Loucy (cell line): ENCODE data around the gene RCAN3.

Experiments used
- H2AFZ ChIP-seq: fragments of 200-600 bp; sonication (generic); 2 replicates; pipeline ENCODE4 v1.6.0; 2016; ENCODE audit warnings: antibody characterized with exemption, mild to moderate bottlenecking, low read length, moderate library complexity
- H3F3A ChIP-seq: fragments of 200-600 bp; 2 replicates; pipeline ENCODE4 v1.6.0; 2016; ENCODE audit warnings: antibody characterized with exemption, low read depth, mild to moderate bottlenecking
- H3K27me3 ChIP-seq: fragments of 200-600 bp; sonication (generic); 2 replicates; pipeline ENCODE4 v1.6.1; 2014; ENCODE audit warnings: low read length, mild to moderate bottlenecking; ENCODE audit not compliant: insufficient read depth, poor library complexity, severe bottlenecking
- H3K36me3 ChIP-seq: fragments of 200-600 bp; sonication (generic); 2 replicates; pipeline ENCODE4 v1.6.1; 2016; ENCODE audit warnings: low read length; ENCODE audit not compliant: insufficient read depth
- H3K4me1 ChIP-seq: fragments of 200-600 bp; sonication (generic); 2 replicates; pipeline ENCODE4 v1.5.1; 2014; ENCODE audit warnings: low read length, mild to moderate bottlenecking; ENCODE audit not compliant: insufficient read depth, poor library complexity, severe bottlenecking
- H3K4me2 ChIP-seq: fragments of 200-600 bp; sonication (generic); 2 replicates; pipeline ENCODE4 v1.6.0; 2014; ENCODE audit warnings: antibody characterized with exemption, low read length, low read depth, mild to moderate bottlenecking; ENCODE audit not compliant: poor library complexity, severe bottlenecking
- H3K4me3 ChIP-seq: fragments of 200-600 bp; sonication (generic); 2 replicates; pipeline ENCODE4 v1.5.1; 2014; ENCODE audit warnings: low read length, mild to moderate bottlenecking, mixed read lengths; ENCODE audit not compliant: poor library complexity, severe bottlenecking
- H3K79me2 ChIP-seq: fragments of 200-600 bp; sonication (generic); 2 replicates; pipeline ENCODE4 v1.6.1; 2014; ENCODE audit warnings: low read length; ENCODE audit not compliant: insufficient read depth
- H3K9ac ChIP-seq: fragments of 200-600 bp; sonication (generic); 2 replicates; pipeline ENCODE4 v1.6.0; 2014; ENCODE audit warnings: mild to moderate bottlenecking, low read depth, low read length, moderate library complexity; ENCODE audit not compliant: poor library complexity, severe bottlenecking
- H3K9me2 ChIP-seq: fragments of 200-600 bp; sonication (generic); replicated peaks from 2 replicates; pipeline ENCODE4 v1.6.1; 2016; ENCODE audit warnings: low read depth, low read length, mixed read lengths
- H3K9me3 ChIP-seq: fragments of 200-600 bp; sonication (generic); 2 replicates; pipeline ENCODE4 v1.6.1; 2014; ENCODE audit warnings: mild to moderate bottlenecking, antibody characterized with exemption, low read length, low read depth; ENCODE audit not compliant: insufficient read depth
- H4K20me1 ChIP-seq: fragments of 200-600 bp; sonication (generic); 2 replicates; pipeline ENCODE4 v1.6.0; 2014; ENCODE audit warnings: antibody characterized with exemption, low read length, mild to moderate bottlenecking; ENCODE audit not compliant: insufficient read depth, poor library complexity, severe bottlenecking
- EZH2phosphoT487 ChIP-seq: fragments of 200-600 bp; IDR thresholded peaks from 2 replicates; pipeline ENCODE4 v1.6.1; 2018; ENCODE audit warnings: antibody characterized with exemption, mild to moderate bottlenecking, moderate library complexity, borderline replicate concordance
- TF ChIP-seq, protein P1 (sequence below): fragments of 200-600 bp; sonication (generic); conservative IDR thresholded peaks from 2 replicates; pipeline ENCODE4 v1.5.1; 2014; ENCODE audit warnings: mild to moderate bottlenecking, antibody characterized with exemption, low read length

RCAN3 gene

DNA sequence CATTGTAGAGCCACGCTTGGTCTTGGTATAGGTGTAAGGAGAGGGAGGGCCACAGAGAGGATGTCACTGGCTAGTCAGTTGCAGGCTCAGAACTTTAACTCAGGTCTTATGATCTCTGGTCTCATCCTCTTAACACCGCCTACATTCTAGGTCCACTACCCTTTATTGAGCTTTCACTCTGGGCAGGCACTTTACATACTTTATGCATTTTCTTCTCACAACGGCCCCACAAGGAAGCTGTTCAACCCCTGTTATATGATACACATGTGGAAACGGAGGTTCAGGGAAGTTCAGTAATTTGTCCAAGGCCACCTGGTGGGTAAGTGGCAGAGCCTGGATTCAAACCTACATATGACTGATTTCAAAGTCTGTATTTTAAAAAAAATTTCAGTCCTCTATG, 25.3 kb upstream of the RCAN3 start:
- Histone ChIP-seq H3K27me3 (no peaks in the 10 kb centered on the region), H3F3A (peaks cover 5% of the 10 kb centered on the region; the same call in 1 of the 2 replicates), H3K79me2 (no peaks in the 10 kb centered on the region), H3K9ac (no peak overlapping the region), H2AFZ (no peak overlapping the region), H3K9me2 (no peaks in the 10 kb centered on the region), H3K4me3 (no peak overlapping the region), H3K36me3 (no peaks in the 10 kb centered on the region), H4K20me1 (no peaks in the 10 kb centered on the region), H3K4me2 (no peak overlapping the region), H3K9me3 (no peaks in the 10 kb centered on the region), H3K4me1 (peaks cover 38% of the 10 kb centered on the region)
- no peak for TF ChIP-seq EZH2phosphoT487
- TF ChIP-seq, protein P1, sequence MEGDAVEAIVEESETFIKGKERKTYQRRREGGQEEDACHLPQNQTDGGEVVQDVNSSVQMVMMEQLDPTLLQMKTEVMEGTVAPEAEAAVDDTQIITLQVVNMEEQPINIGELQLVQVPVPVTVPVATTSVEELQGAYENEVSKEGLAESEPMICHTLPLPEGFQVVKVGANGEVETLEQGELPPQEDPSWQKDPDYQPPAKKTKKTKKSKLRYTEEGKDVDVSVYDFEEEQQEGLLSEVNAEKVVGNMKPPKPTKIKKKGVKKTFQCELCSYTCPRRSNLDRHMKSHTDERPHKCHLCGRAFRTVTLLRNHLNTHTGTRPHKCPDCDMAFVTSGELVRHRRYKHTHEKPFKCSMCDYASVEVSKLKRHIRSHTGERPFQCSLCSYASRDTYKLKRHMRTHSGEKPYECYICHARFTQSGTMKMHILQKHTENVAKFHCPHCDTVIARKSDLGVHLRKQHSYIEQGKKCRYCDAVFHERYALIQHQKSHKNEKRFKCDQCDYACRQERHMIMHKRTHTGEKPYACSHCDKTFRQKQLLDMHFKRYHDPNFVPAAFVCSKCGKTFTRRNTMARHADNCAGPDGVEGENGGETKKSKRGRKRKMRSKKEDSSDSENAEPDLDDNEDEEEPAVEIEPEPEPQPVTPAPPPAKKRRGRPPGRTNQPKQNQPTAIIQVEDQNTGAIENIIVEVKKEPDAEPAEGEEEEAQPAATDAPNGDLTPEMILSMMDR, result no peak

DNA sequence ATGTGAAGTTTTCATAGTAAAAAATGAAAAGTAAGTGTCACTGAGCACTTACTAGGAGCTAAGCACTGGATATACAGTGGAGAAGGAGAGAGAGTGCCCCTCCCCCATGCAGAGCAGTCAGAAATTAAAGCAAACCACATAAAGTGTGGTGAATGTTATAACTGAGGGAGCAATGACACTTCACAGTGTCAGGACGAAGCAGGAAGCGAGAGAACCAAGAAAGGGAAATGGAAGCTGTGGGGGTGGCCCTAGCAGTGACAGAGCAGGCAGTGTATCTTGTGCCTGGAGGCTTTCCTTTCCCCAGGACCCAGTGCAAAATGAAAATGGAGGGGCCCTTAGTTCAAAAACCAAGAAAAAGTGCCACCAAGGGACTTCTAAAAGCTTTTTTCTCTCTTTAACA, 21.5 kb upstream of the RCAN3 start:
- peaks cover 62% of the 10 kb centered on the region for H3K4me1 ChIP-seq
- H3K27me3 ChIP-seq, result no peaks in the 10 kb centered on the region
- H2AFZ ChIP-seq, result peak overlapping the region; percentile 23
- no peaks in the 10 kb centered on the region for H4K20me1 ChIP-seq
- no peaks in the 10 kb centered on the region for H3K9me3 ChIP-seq
- no peaks in the 10 kb centered on the region for H3K9me2 ChIP-seq
- peak overlapping the region; percentile 77 for H3K9ac ChIP-seq
- H3K4me3 ChIP-seq, result peak overlapping the region; percentile 62
- H3K4me2 ChIP-seq, result peak overlapping the region; percentile 82
- TF ChIP-seq, protein P1, result no peak
- TF ChIP-seq EZH2phosphoT487, result no peak
- H3K36me3 ChIP-seq, result no peaks in the 10 kb centered on the region
- H3K79me2 ChIP-seq, result no peaks in the 10 kb centered on the region
- H3F3A ChIP-seq, result peaks cover 5% of the 10 kb centered on the region; the same call in 1 of the 2 replicates

DNA sequence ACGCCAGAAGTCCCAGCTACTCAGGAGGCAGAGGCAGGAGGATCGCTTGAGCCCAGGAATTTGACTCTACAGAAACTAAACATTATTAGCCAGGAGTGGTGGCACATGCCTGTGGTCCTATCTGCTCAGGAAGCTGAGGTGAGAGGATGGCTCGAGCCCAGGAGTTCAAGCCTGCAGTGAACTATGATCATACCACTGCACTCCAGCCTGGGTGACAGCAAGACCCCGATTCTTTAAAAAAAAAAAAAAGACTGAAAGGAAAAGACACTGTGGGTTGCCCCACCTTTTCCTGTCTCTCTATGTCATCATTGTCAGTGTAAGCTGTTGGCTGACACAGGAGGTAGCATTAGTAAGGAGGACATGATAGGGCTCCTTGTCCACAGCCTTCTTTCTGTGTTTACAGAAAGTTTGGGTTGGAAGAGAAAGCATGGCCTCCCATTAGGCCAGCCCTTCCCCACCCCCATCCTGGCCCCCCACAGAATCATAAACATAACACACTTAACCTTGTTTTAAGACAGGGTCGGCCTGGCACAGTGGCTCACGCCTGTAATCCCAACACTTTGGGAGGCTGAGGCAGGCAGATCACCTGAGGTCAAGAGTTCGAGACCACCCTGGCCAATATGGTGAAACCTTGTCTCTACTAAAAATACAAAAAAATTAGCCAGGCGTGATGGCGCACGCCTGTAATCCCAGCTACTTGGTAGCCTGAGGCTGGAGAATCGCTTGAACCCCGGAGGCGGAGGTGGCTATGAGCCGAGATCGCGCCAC, 20.6 kb upstream of the RCAN3 start:
- Histone ChIP-seq H3K9ac (peak overlapping the region; percentile 77), H3F3A (peaks cover 12% of the 10 kb centered on the region; the same call in 1 of the 2 replicates), H3K9me2 (no peaks in the 10 kb centered on the region), H3K36me3 (no peaks in the 10 kb centered on the region), H3K9me3 (no peaks in the 10 kb centered on the region), H2AFZ (peak overlapping the region; percentile 23; the same call in 1 of the 2 replicates), H3K4me2 (peak overlapping the region; percentile 82), H3K4me3 (peak overlapping the region; percentile 62), H3K27me3 (no peaks in the 10 kb centered on the region), H3K4me1 (peaks cover 72% of the 10 kb centered on the region), H3K79me2 (no peaks in the 10 kb centered on the region), H4K20me1 (no peaks in the 10 kb centered on the region)
- TF ChIP-seq, protein P1, result no peak
